Heart left ventricle (tissue), 13 donors: ENCODE results near the gene TSLP.

ENCODE experiments used
- CTCF ChIP-seq, 12 donors: fragments of 200-600 bp; sonication (generic) in 4 of 12; IDR thresholded peaks; one replicate each; pipeline versions ENCODE4 v1.5.0 to v1.8.0; 2018 to 2022; ENCODE audit warnings: antibody characterized with exemption in 12 of 12, mild to moderate bottlenecking in 5 of 12
- POLR2A ChIP-seq, 2 donors: fragments of 450-650 bp; IDR thresholded peaks; one replicate each; pipeline ENCODE4 v1.6.1; 2017; ENCODE audit warnings: antibody characterized with exemption in 2 of 2, mild to moderate bottlenecking in 2 of 2, moderate library complexity in 2 of 2
- donor health status: ischemic (EF 13 %, LVEDD 7.1; RV severe dilation, severe dysfunction).
- donor health status: DM: no; HTN: yes; CAD: no.
- donor health status: DM: no; HTN: no; CAD: no.
- donor health status: ischemic (EF 25% LVEDD 6.9; RV normal size, moderate dysfunction).
- donor health status: ischemic (EF 25% LVEDD 5.7; RV mildly dilated, moderate dysfunction).
- donor health status: ischemic (EF 35%, LVEDD 5.7; RV mildly dilated, moderate dysfunction).
- donor health status: nonischemic (EF 11% LVEDD 7.7; RV severe dilation, severe dysfunction).
- donor health status: DM: yes; HTN: yes; CAD: no.
- donor health status: PGD.
- donor health status: ischemic (EF 29% LVEDD 5.4; RV normal size, mild dysfunction).
- donor health status: nonischemic (EF 23%, LVEDD 6.1; RV moderate dilation, normal function).

- TF ChIP-seq CTCF (IDR thresholded peaks at IDR 0.05) (no peak), POLR2A (IDR thresholded peaks at IDR 0.05) (no peak)
These were observed 11.8 kb downstream of the TSLP start for GRCh38 chr5:111083323-111083722.
